Inferior parietal cortex (tissue), 1 donor: ENCODE data around the gene SPTLC2.

Experiments used
- DNase-seq: peaks from one replicate; pipeline ENCODE4 v3.0.0-alpha.2; 2016; ENCODE audit errors: extremely low spot score

SPTLC2 gene

GRCh38 chr14:77469539-77469938, 146.9 kb downstream of the SPTLC2 start:
- no peak for DNase-seq

GRCh38 chr14:77469067-77469505, 147.4 kb downstream of the SPTLC2 start:
- no peak for DNase-seq

- DNase-seq: no peak
These were observed 148.6 kb downstream of the SPTLC2 start for GRCh38 chr14:77467801-77468200.

GRCh38 chr14:77459072-77459723, 157.2 kb downstream of the SPTLC2 start:
- DNase-seq: peak; percentile 84

- DNase-seq: peak; percentile 18
These were observed 158.0 kb downstream of the SPTLC2 start for GRCh38 chr14:77458249-77458950.

GRCh38 chr14:77457522-77458248, 158.8 kb downstream of the SPTLC2 start, which contains the start of the genes AHSA1 and VIPAS39:
Gene AHSA1 (plus strand): TSS chr14:77458093. CDS start chr14:77458190, 97 bp downstream.
Gene VIPAS39 (minus strand): TSS chr14:77457601. CDS start chr14:77454102, 3,499 bp downstream.
- peak; percentile 98 for DNase-seq

- DNase-seq: no peak
These were observed 159.3 kb downstream of the SPTLC2 start for GRCh38 chr14:77457115-77457521.
